Measurements from ENCODE around the gene SLC47A1.

DNA sequence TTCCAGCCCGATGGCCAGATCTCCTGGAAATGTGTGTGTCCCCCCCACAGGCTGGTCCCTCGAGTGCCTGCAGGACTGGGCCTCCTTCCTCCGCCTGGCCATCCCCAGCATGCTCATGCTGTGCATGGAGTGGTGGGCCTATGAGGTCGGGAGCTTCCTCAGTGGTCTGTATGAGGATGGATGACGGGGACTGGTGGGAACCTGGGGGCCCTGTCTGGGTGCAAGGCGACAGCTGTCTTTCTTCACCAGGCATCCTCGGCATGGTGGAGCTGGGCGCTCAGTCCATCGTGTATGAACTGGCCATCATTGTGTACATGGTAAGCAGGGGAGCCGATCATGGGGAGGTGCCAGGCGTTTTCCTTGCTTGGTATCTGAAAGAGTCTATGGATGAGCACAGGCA is 22.1 kb downstream of the SLC47A1 start:
- TF ChIP-seq, protein P1, sequence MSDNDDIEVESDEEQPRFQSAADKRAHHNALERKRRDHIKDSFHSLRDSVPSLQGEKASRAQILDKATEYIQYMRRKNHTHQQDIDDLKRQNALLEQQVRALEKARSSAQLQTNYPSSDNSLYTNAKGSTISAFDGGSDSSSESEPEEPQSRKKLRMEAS (IDR thresholded peaks at IDR 0.05), result no peak
- TF ChIP-seq, protein P2, sequence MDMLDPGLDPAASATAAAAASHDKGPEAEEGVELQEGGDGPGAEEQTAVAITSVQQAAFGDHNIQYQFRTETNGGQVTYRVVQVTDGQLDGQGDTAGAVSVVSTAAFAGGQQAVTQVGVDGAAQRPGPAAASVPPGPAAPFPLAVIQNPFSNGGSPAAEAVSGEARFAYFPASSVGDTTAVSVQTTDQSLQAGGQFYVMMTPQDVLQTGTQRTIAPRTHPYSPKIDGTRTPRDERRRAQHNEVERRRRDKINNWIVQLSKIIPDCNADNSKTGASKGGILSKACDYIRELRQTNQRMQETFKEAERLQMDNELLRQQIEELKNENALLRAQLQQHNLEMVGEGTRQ (IDR thresholded peaks at IDR 0.05), result no peak
- TF ChIP-seq EP300 (IDR thresholded peaks at IDR 0.05) (no peak), PHF8 (IDR thresholded peaks at IDR 0.05; ENCODE audit: borderline replicate concordance, low read depth) (no peak), CHD2 (IDR thresholded peaks at IDR 0.05; ENCODE audit: low read length, partially characterized antibody) (no peak), NR3C1 (IDR thresholded peaks at IDR 0.05) (no peak), POLR2A (IDR thresholded peaks at IDR 0.05; ENCODE audit: low read length) (no peak)
- TF ChIP-seq, protein P3, sequence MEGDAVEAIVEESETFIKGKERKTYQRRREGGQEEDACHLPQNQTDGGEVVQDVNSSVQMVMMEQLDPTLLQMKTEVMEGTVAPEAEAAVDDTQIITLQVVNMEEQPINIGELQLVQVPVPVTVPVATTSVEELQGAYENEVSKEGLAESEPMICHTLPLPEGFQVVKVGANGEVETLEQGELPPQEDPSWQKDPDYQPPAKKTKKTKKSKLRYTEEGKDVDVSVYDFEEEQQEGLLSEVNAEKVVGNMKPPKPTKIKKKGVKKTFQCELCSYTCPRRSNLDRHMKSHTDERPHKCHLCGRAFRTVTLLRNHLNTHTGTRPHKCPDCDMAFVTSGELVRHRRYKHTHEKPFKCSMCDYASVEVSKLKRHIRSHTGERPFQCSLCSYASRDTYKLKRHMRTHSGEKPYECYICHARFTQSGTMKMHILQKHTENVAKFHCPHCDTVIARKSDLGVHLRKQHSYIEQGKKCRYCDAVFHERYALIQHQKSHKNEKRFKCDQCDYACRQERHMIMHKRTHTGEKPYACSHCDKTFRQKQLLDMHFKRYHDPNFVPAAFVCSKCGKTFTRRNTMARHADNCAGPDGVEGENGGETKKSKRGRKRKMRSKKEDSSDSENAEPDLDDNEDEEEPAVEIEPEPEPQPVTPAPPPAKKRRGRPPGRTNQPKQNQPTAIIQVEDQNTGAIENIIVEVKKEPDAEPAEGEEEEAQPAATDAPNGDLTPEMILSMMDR (IDR thresholded peaks at IDR 0.05), result no peak

Data from A549 (cell line).